ENCODE measurements around the gene NSRP1. TPM values are rescaled to one million over a fixed set of nuclear protein-coding genes. Genes with fewer than 3 reads are reported as not detected.

Gene NSRP1
- total and polyA plus RNA-seq, 2 of the 8 experiments (the other 6 are each of a cell fraction or from before 2014, with no cell fraction given), result 6.1 to 22.4 TPM

- TF ChIP-seq CTCF (IDR thresholded peaks at IDR 0.05; ENCODE audit: control extremely low read depth in 1 of 3, insufficient read depth in 1 of 3, low read depth in 1 of 3, low read length in 3 of 3), result no peak
- TF ChIP-seq RAD21 (IDR thresholded peaks at IDR 0.05 in 1 of 2, conservative IDR thresholded peaks at IDR 0.05 in 1 of 2; ENCODE audit: low read depth in 2 of 2, low read length in 2 of 2), result no peak
- no peak for TF ChIP-seq FOSL1 (IDR thresholded peaks at IDR 0.05; ENCODE audit: insufficient read depth, low read depth, low read length)
- TF ChIP-seq SIN3A (conservative IDR thresholded peaks at IDR 0.05 in 1 of 2, IDR thresholded peaks at IDR 0.05 in 1 of 2; ENCODE audit: low read depth in 1 of 2, low read length in 2 of 2), result no peak
- TF ChIP-seq EZH2 (IDR thresholded peaks at IDR 0.05; ENCODE audit: low read depth, low read length, severe bottlenecking), result no peak
These were observed 70.1 kb downstream of the NSRP1 start (continued) for GRCh38 chr17:30186761-30187160.
